NT2/D1 (cell line): ENCODE data around the gene MRPS12.

Experiments
- DNase-seq: peaks from one replicate; pipeline ENCODE4 v3.0.0-alpha.2; 2011; ENCODE audit warnings: low read depth, low spot score
- H3K27me3 ChIP-seq: 2 replicates; pipeline ENCODE4 v1.6.0; 2011; ENCODE audit warnings: mild to moderate bottlenecking; ENCODE audit not compliant: insufficient read length, insufficient read depth
- H3K36me3 ChIP-seq: 2 replicates; pipeline ENCODE4 v1.6.1; 2011; ENCODE audit warnings: mild to moderate bottlenecking, low read length, mixed read lengths; ENCODE audit not compliant: insufficient read depth, insufficient read length
- H3K4me1 ChIP-seq: 2 replicates; pipeline ENCODE4 v1.5.1; 2011; ENCODE audit not compliant: insufficient read depth, insufficient read length
- H3K4me3 ChIP-seq: 2 replicates; pipeline ENCODE4 v1.5.1; 2011; ENCODE audit warnings: low read depth; ENCODE audit not compliant: insufficient read length
- H3K9ac ChIP-seq: 2 replicates; pipeline ENCODE4 v1.6.0; 2011; ENCODE audit warnings: low read depth; ENCODE audit not compliant: insufficient read length
- H3K9me3 ChIP-seq: 2 replicates; pipeline ENCODE4 v1.5.1; 2011; ENCODE audit warnings: mild to moderate bottlenecking, low read length; ENCODE audit not compliant: insufficient read depth
- SUZ12 ChIP-seq: IDR thresholded peaks from 2 replicates; pipeline ENCODE4 v1.6.1; 2011; ENCODE audit not compliant: insufficient read length, insufficient read depth; ENCODE audit errors: extremely low read depth
- YY1 ChIP-seq: IDR thresholded peaks from 2 replicates; pipeline ENCODE4 v1.6.1; 2011; ENCODE audit not compliant: insufficient read length, insufficient read depth
- ZNF274 ChIP-seq: IDR thresholded peaks from 2 replicates; pipeline ENCODE4 v1.6.1; 2011; ENCODE audit warnings: mild to moderate bottlenecking, low read depth, low read length

MRPS12 gene

DNA sequence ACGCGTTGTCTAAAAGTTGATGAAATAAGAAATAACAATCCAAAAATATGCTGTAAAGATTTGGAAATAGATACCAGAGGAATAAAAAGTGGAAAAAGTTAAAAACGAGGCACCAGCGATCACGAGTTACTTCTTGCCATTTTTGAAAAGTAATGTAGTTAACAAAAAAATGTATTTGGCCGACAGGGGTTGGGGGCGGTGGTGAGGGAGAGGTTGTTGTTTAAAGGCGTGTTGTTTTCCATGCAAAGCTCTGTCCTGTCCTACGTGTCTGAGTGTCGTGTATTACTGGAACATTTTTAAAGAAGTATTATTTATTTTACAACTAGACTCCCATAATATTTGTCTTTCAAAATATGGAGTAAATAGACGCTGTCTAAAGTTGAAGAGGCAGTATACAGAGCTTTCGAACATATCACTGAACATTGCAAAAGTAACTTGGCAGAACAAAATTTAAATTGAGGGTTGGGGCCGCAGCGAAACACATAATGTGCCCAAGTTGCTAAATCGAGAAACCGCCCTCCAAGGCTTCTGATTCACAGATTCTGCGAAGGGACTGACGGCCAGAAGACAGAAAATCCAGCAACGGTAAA, 44.0 kb downstream of the MRPS12 start:
- H3K9ac ChIP-seq: peak overlapping the region; percentile 80
- no peak for DNase-seq
- H3K4me3 ChIP-seq: peak overlapping the region; percentile 77
- no peaks in the 10 kb centered on the region for H3K9me3 ChIP-seq
- TF ChIP-seq SUZ12 (no peak), YY1 (no peak), ZNF274 (no peak)
- peaks cover 9% of the 10 kb centered on the region for H3K36me3 ChIP-seq
- no peaks in the 10 kb centered on the region for H3K27me3 ChIP-seq
- peaks cover 4% of the 10 kb centered on the region for H3K4me1 ChIP-seq

DNA sequence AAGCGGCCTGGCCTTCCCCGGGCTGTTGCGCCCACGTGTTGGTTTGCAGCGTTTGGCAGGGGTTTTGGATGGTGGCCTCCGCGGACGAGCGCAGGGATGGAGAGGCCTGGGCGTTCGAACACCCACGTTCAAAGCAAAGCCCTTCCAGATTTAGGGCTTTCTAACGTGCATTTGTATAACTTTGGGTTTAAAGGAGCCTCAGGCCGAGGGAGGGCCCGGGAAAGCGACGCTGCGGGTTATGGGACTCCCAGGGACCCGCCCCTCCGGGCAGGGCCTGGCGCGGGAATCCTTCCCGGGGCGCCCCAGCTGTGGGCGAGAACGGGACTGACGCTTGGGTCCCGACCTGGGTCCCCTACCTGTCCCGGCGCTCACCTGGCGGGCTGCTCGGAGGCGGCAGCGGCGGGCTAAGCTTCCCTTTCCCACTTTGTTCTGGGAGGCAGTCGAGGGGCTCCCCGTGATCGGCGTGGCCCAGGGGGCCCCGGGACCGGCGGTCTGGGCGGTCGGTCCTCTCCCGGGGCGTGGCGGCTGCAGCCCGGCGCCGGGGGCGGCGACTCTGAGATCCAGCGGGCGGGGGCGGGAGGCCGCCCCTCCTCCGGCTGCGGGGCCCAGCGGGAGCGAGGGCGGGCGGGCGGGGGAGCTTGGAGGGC, 44.6 kb downstream of the MRPS12 start, which contains the start of gene FBXO17:
FBXO17 (minus strand) TSS at position 529 of the 647 bp plus-strand sequence. CDS start 25,423 bp downstream, outside the sequence.
- H3K4me1 ChIP-seq: peaks cover 4% of the 10 kb centered on the region
- peaks cover 6% of the 10 kb centered on the region; the same call in 1 of the 2 replicates for H3K9me3 ChIP-seq
- peaks cover 9% of the 10 kb centered on the region for H3K36me3 ChIP-seq
- no peak for DNase-seq
- TF ChIP-seq YY1 (no peak), SUZ12 (no peak), ZNF274 (no peak)
- no peaks in the 10 kb centered on the region for H3K27me3 ChIP-seq
- peak within 1 kb of the TSS; percentile 77 for H3K4me3 ChIP-seq
- H3K9ac ChIP-seq: peak within 1 kb of the TSS; percentile 82

DNA sequence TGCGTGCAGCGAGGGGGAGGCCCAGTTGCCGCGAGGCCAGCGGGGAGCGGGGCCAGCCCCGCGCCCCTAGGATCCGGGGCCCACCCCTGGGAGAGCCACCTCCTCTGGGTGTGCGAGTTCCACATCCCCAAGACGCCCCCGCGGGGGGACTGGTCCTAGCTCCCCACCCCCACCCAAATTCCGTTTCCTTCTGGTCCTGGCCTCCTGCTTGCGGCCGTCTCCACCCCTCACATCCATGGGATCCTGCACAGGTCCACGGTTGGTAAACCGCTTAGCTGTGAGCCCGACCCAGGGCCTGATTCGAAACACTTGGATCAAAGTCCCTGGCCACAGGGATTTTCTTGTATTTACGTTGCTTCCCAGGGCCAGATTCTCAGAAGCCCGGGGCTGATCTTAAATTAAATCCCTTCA, 45.1 kb downstream of the MRPS12 start:
- H3K36me3 ChIP-seq: peaks cover 9% of the 10 kb centered on the region
- H3K9me3 ChIP-seq: peaks cover 11% of the 10 kb centered on the region; the same call in 1 of the 2 replicates
- peak overlapping the region; percentile 33 for H3K4me3 ChIP-seq
- DNase-seq: no peak
- TF ChIP-seq YY1 (no peak), SUZ12 (no peak), ZNF274 (no peak)
- H3K4me1 ChIP-seq: peaks cover 4% of the 10 kb centered on the region
- H3K9ac ChIP-seq: peak overlapping the region; percentile 82
- H3K27me3 ChIP-seq: no peaks in the 10 kb centered on the region

DNA sequence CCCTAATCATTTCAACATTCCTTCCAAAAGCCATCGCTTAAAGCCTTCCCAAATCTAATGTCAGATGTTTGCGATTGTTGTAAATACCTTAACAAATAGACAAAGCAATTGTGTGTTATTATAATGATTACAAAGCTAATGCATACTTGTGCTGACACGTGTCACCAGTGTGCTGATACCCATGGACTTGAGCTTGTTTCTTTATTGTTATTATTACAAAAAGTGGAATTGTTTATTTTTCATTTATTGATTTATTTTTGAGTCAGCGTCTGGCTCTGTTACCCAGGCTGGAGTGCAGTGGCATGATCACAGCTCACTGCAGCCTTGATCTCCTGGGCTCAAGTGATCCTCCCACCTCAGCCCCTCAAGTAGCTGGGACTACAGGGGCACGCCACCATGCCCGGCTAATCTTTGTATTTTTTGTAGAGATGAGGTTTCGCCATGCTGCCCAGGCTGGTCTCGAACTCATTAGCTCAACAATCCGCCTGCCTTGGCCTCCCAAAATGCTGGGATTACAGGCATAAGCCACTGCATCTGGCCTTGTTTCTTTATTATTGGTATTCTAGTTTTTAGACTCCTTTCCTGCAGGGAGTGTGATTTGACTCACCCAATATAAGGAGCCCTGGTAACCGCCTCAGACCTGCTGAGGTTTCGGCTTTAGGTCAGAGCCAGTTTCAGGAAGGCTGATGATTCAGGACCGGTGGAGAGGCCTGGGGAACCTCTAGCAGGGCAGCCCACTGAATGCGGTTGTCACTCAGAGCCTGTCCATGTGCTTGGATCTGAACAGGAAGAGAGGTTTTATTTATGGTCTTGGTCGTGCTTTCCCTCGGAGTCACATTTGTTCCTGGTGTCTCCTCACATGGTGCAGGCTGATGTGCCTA, 46.9 kb downstream of the MRPS12 start:
- H3K4me1 ChIP-seq: peaks cover 4% of the 10 kb centered on the region
- TF ChIP-seq YY1 (no peak), SUZ12 (no peak), ZNF274 (no peak)
- no peak overlapping the region for H3K9ac ChIP-seq
- peaks cover 15% of the 10 kb centered on the region; the same call in 1 of the 2 replicates for H3K9me3 ChIP-seq
- H3K4me3 ChIP-seq: no peak overlapping the region
- no peak for DNase-seq
- H3K27me3 ChIP-seq: no peaks in the 10 kb centered on the region
- H3K36me3 ChIP-seq: peaks cover 4% of the 10 kb centered on the region

DNA sequence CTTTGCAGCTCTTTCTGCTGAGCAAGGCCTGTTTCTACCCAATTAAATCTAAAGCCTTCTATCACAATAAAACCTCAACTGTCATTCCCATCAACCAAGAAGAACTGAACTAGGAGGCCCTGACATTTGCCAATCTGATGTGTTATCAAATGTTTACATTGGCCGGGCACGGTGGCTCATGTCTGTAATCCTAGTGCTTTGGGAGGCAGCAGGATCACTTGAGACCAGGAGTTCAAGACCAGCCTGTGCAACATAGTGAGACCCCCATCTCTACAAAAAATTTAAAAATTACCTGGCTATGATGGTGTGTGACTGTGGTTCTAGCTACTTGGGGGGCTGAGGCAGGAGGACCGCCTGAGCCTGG, 47.6 kb downstream of the MRPS12 start:
- Histone ChIP-seq H3K4me1 (peaks cover 4% of the 10 kb centered on the region), H3K36me3 (peaks cover 1% of the 10 kb centered on the region), H3K9ac (no peak overlapping the region), H3K9me3 (peaks cover 15% of the 10 kb centered on the region; the same call in 1 of the 2 replicates), H3K4me3 (no peak overlapping the region), H3K27me3 (no peaks in the 10 kb centered on the region)
- no peak for TF ChIP-seq SUZ12
- no peak for TF ChIP-seq YY1
- TF ChIP-seq ZNF274: no peak
- no peak for DNase-seq

DNA sequence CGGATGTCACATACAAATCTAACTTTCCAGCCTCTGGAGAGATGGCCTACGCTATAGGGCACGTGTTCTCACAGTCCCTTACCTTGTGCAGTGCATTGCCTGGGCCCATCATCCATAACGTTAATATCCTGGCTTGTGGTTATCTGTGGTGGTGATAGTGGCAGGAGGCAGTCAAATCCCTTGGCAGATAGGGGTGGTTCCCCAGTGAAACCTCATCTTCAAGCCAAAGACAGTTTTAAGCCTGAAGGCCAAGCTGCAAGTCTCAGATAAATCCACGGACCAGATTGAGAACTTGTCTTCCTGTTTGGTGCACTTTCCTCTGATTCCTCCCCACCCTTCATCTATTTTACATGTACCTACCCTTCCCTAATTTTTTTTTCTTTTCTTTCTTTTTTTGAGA, 49.1 kb downstream of the MRPS12 start:
- TF ChIP-seq YY1 (no peak), SUZ12 (no peak), ZNF274 (no peak)
- H3K27me3 ChIP-seq: no peaks in the 10 kb centered on the region
- no peak overlapping the region for H3K4me3 ChIP-seq
- no peak for DNase-seq
- H3K9ac ChIP-seq: no peak overlapping the region
- no peaks in the 10 kb centered on the region for H3K36me3 ChIP-seq
- peaks cover 4% of the 10 kb centered on the region for H3K4me1 ChIP-seq
- H3K9me3 ChIP-seq: peaks cover 15% of the 10 kb centered on the region; the same call in 1 of the 2 replicates

DNA sequence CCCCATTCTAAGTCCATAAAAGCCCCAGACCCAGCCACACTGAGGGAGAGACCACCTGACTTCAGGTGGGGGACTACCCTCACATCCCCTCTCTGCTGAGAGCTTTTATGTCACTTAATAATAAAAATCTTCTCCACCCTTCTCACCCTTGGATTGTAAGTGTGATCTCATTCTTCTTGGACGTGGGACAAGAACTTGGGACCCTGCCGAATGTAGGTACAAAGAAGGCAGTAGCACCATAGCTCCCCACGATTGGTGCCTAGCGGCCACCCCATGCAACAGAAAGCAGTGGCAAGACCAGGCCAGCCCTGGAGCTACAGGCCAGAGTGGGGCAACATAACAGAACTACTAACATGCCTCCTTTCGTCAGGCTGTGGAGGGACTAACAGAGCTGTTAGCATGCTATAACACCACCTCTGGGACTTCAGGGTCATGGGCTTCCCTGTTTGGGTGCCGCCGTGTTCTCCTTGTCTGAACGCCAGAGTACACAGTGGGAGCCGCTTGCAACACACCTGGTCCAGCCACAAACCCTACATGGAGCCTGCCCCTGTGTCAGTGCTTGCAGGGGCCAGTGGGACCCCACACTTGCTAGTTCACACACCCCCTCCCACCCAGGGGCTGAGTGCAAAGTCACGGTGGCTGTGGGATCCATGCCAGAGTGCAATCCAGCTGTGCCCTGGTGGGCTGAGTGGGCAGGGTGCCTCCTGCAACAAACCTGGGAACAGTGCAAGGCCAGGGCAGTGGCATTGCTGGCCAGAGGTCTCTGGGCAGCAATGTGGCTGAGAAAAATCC, 50.0 kb downstream of the MRPS12 start:
- TF ChIP-seq YY1 (no peak), SUZ12 (no peak), ZNF274 (no peak)
- Histone ChIP-seq H3K27me3 (no peaks in the 10 kb centered on the region), H3K9ac (no peak overlapping the region), H3K9me3 (peaks cover 15% of the 10 kb centered on the region; the same call in 1 of the 2 replicates), H3K36me3 (no peaks in the 10 kb centered on the region), H3K4me1 (peaks cover 4% of the 10 kb centered on the region), H3K4me3 (no peak overlapping the region)
- DNase-seq: no peak
